OCI-LY7 (cell line): ENCODE data around the gene B2M. TPM values are rescaled to one million over a fixed set of nuclear protein-coding genes. Genes with fewer than 3 reads are reported as not detected.

Experiments
- BruUV-seq: library from RNA; stranded (reverse); fragments of 400-500 nt; replicated peaks from 2 replicates; lab custom pipeline; 2021; lab: Mats Ljungman, UMichigan
- CTCF ChIA-PET: fragments of 300-600 bp; sonication (Branson Sonifier 250); formaldehyde crosslinking; loops from one replicate; lab custom pipeline; 2022; ENCODE audit warnings: antibody characterized with exemption; ENCODE audit not compliant: unreplicated experiment; lab: Charles Lee
- POLR2A ChIA-PET: fragments of 300-600 bp; sonication (Branson Sonifier 250); formaldehyde crosslinking; loops from one replicate; lab custom pipeline; 2022; ENCODE audit warnings: antibody characterized with exemption; lab: Charles Lee
- DNase-seq: peaks from one replicate; pipeline ENCODE4 v3.0.0-alpha.2; 2015; ENCODE audit warnings: low spot score
- H2AFZ ChIP-seq: fragments of 200-600 bp; sonication (generic), shearing (Covaris generic); 2 replicates; pipeline ENCODE4 v1.6.1; 2014; ENCODE audit warnings: mild to moderate bottlenecking, antibody characterized with exemption, low read length, moderate library complexity
- H3K27ac ChIP-seq: fragments of 200-600 bp; sonication (generic); 2 replicates; pipeline ENCODE4 v1.5.1; 2014; ENCODE audit warnings: mixed run types, low read depth, mild to moderate bottlenecking, moderate library complexity, low read length, inconsistent platforms; ENCODE audit not compliant: poor library complexity, severe bottlenecking
- H3K36me3 ChIP-seq: fragments of 200-600 bp; sonication (generic); 2 replicates; pipeline ENCODE4 v1.6.1; 2014; ENCODE audit warnings: mild to moderate bottlenecking, antibody characterized with exemption, low read length, moderate library complexity, mixed read lengths; ENCODE audit not compliant: insufficient read depth
- H3K4me1 ChIP-seq: fragments of 200-600 bp; sonication (generic); 2 replicates; pipeline ENCODE4 v1.5.1; 2014; ENCODE audit warnings: mild to moderate bottlenecking, low read length; ENCODE audit not compliant: insufficient read depth, poor library complexity, severe bottlenecking
- H3K4me2 ChIP-seq: fragments of 200-600 bp; sonication (generic); 2 replicates; pipeline ENCODE4 v1.6.1; 2014; ENCODE audit warnings: mild to moderate bottlenecking, low read length
- H3K4me3 ChIP-seq: fragments of 200-600 bp; sonication (generic); 2 replicates; pipeline ENCODE4 v1.5.1; 2014; ENCODE audit warnings: mild to moderate bottlenecking, low read depth, low read length; ENCODE audit not compliant: poor library complexity, severe bottlenecking
- H3K79me2 ChIP-seq: fragments of 200-600 bp; sonication (generic); 2 replicates; pipeline ENCODE4 v1.6.1; 2016; ENCODE audit warnings: low read depth, mild to moderate bottlenecking, low read length, moderate library complexity, mixed read lengths; ENCODE audit not compliant: insufficient read depth
- H3K9me2 ChIP-seq: fragments of 200-600 bp; sonication (generic); 2 replicates; pipeline ENCODE4 v1.6.1; 2016; ENCODE audit warnings: mild to moderate bottlenecking, low read length, mixed read lengths; ENCODE audit not compliant: insufficient read depth
- H3K9me3 ChIP-seq: fragments of 200-600 bp; sonication (generic); 2 replicates; pipeline ENCODE4 v1.6.1; 2014; ENCODE audit warnings: mild to moderate bottlenecking, mixed run types, low read length, mixed read lengths
- H4K20me1 ChIP-seq: fragments of 200-600 bp; sonication (generic); 2 replicates; pipeline ENCODE4 v1.6.1; 2014; ENCODE audit warnings: mild to moderate bottlenecking, antibody characterized with exemption, low read length, moderate library complexity, mixed read lengths; ENCODE audit not compliant: insufficient read depth
- EZH2phosphoT487 ChIP-seq: fragments of 200-600 bp; sonication (generic); IDR thresholded peaks from 2 replicates; pipeline ENCODE4 v1.6.1; 2018; ENCODE audit warnings: low read depth, borderline replicate concordance, mild to moderate bottlenecking, mixed run types, antibody characterized with exemption, low read length, moderate library complexity, mixed read lengths
- intact Hi-C: fragments of 100-400 bp; cut with micrococcal nuclease; formaldehyde crosslinking; loops from one replicate; pipeline ENCODE4 v1.10.0; 2022; ENCODE audit not compliant: unreplicated experiment
- total RNA-seq, 2 experiments: library from RNA; depleted of rRNA in 1 of 2; stranded (reverse); fragments of >200 nt in 1 of 2; shearing (Covaris generic) in 1 of 2; gene quantifications; 2 replicates each; pipeline ENCODE4 v1.2.3, GENCODE V29; 2014 to 2022
- TF ChIP-seq, protein P1 (sequence below): fragments of 200-600 bp; sonication (generic); conservative IDR thresholded peaks from 2 replicates; pipeline ENCODE4 v1.5.1; 2014; ENCODE audit warnings: mild to moderate bottlenecking, antibody characterized with exemption, low read length, moderate library complexity, mixed read lengths

The B2M gene
- total RNA-seq, 2 experiments from 2014 or later = 1,161 to 1,738 TPM

GRCh38 chr15:44673639-44674038 lies 37.7 kb upstream of the B2M start:
- H3K4me2 ChIP-seq = no peak overlapping the region
- no peak overlapping the region for H3K27ac ChIP-seq
- no peak overlapping the region for H3K4me3 ChIP-seq
- no peaks in the 10 kb centered on the region for H3K36me3 ChIP-seq
- ChIA-PET POLR2A (interaction anchor here (0.6 to 1.0 kb wide), 2 partner anchors 63 to 763 kb away, joined by 3 to 4 read pairs; no protein-coding TSS in a partner anchor), CTCF (no interaction called here)
- no peaks in the 10 kb centered on the region for H4K20me1 ChIP-seq
- no peak for DNase-seq
- no peak overlapping the region for H2AFZ ChIP-seq
- H3K4me1 ChIP-seq = peaks cover 43% of the 10 kb centered on the region
- BruUV-seq = no TSS peak
- no peaks in the 10 kb centered on the region for H3K9me3 ChIP-seq
- H3K79me2 ChIP-seq = no peaks in the 10 kb centered on the region
- intact Hi-C loops = no loop called here
- no peak for TF ChIP-seq EZH2phosphoT487
- TF ChIP-seq, protein P1, sequence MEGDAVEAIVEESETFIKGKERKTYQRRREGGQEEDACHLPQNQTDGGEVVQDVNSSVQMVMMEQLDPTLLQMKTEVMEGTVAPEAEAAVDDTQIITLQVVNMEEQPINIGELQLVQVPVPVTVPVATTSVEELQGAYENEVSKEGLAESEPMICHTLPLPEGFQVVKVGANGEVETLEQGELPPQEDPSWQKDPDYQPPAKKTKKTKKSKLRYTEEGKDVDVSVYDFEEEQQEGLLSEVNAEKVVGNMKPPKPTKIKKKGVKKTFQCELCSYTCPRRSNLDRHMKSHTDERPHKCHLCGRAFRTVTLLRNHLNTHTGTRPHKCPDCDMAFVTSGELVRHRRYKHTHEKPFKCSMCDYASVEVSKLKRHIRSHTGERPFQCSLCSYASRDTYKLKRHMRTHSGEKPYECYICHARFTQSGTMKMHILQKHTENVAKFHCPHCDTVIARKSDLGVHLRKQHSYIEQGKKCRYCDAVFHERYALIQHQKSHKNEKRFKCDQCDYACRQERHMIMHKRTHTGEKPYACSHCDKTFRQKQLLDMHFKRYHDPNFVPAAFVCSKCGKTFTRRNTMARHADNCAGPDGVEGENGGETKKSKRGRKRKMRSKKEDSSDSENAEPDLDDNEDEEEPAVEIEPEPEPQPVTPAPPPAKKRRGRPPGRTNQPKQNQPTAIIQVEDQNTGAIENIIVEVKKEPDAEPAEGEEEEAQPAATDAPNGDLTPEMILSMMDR = no peak
- H3K9me2 ChIP-seq = no peaks in the 10 kb centered on the region

GRCh38 chr15:44675911-44676310 lies 35.4 kb upstream of the B2M start:
- H3K4me1 ChIP-seq = peaks cover 21% of the 10 kb centered on the region
- intact Hi-C loops = no loop called here
- H3K27ac ChIP-seq = no peak overlapping the region
- no peak overlapping the region for H2AFZ ChIP-seq
- ChIA-PET POLR2A (no interaction called here), CTCF (no interaction called here)
- no peaks in the 10 kb centered on the region for H3K9me3 ChIP-seq
- TF ChIP-seq EZH2phosphoT487 = no peak
- TF ChIP-seq, protein P1 = no peak
- H4K20me1 ChIP-seq = no peaks in the 10 kb centered on the region
- no peak overlapping the region for H3K4me3 ChIP-seq
- DNase-seq = no peak
- no peaks in the 10 kb centered on the region for H3K36me3 ChIP-seq
- no TSS peak for BruUV-seq
- H3K4me2 ChIP-seq = no peak overlapping the region
- no peaks in the 10 kb centered on the region for H3K9me2 ChIP-seq
- H3K79me2 ChIP-seq = no peaks in the 10 kb centered on the region

GRCh38 chr15:44676676-44677075 lies 34.6 kb upstream of the B2M start:
- no peaks in the 10 kb centered on the region for H3K9me2 ChIP-seq
- no peak overlapping the region for H2AFZ ChIP-seq
- no peak overlapping the region for H3K27ac ChIP-seq
- H3K4me2 ChIP-seq = no peak overlapping the region
- no peak for TF ChIP-seq EZH2phosphoT487
- TF ChIP-seq, protein P1 = no peak
- ChIA-PET POLR2A (no interaction called here), CTCF (interaction anchor here (1.3 kb wide), 1 partner anchor 59 kb away, joined by 3 read pairs; the partner anchor contains the start of gene TRIM69)
- BruUV-seq = no TSS peak
- intact Hi-C loops = no loop called here
- no peaks in the 10 kb centered on the region for H3K9me3 ChIP-seq
- H3K36me3 ChIP-seq = no peaks in the 10 kb centered on the region
- peaks cover 14% of the 10 kb centered on the region for H3K4me1 ChIP-seq
- no peak overlapping the region for H3K4me3 ChIP-seq
- H4K20me1 ChIP-seq = no peaks in the 10 kb centered on the region
- DNase-seq = no peak
- no peaks in the 10 kb centered on the region for H3K79me2 ChIP-seq
